ENCODE results near the gene MAP1LC3A.

DNA sequence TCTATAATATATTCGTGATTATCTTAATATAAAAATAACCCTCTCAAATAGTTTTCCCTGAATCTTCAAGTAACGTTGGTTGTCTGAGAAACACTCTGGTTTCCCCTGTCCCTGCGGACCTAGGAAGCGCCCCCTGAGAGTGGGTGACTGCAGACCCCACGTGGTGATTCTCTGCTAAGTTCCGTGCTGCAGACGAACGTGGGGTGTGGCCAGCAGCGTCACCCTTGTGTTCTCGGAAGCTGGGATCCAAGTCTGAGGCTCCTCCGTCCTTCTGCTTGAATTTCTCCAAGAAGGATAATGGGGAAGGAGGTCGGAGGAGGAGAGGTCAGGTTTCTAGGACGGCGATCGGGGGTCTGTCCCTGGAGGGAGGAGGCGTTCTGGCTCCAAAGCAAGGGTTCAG is 16.6 kb upstream of the MAP1LC3A start:
- TF ChIP-seq, protein P1, sequence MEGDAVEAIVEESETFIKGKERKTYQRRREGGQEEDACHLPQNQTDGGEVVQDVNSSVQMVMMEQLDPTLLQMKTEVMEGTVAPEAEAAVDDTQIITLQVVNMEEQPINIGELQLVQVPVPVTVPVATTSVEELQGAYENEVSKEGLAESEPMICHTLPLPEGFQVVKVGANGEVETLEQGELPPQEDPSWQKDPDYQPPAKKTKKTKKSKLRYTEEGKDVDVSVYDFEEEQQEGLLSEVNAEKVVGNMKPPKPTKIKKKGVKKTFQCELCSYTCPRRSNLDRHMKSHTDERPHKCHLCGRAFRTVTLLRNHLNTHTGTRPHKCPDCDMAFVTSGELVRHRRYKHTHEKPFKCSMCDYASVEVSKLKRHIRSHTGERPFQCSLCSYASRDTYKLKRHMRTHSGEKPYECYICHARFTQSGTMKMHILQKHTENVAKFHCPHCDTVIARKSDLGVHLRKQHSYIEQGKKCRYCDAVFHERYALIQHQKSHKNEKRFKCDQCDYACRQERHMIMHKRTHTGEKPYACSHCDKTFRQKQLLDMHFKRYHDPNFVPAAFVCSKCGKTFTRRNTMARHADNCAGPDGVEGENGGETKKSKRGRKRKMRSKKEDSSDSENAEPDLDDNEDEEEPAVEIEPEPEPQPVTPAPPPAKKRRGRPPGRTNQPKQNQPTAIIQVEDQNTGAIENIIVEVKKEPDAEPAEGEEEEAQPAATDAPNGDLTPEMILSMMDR (conservative IDR thresholded peaks at IDR 0.05; ENCODE audit: low read depth, low read length), result no peak
- no peak for TF ChIP-seq EZH2 (IDR thresholded peaks at IDR 0.05; ENCODE audit: borderline replicate concordance, low read depth, low read length, poor library complexity, severe bottlenecking)
